Colonic mucosa (tissue), 4 donors: ENCODE data around the gene SMIM8. TPM values are rescaled to one million over a fixed set of nuclear protein-coding genes. Genes with fewer than 3 reads are reported as not detected.

Source experiments
- DNase-seq: peaks from one replicate; pipeline ENCODE4 v3.0.0-alpha.2; 2020
- H3K27ac ChIP-seq: fragments of 200-600 bp; one replicate; pipeline ENCODE4 v1.8.0; 2021
- H3K27me3 ChIP-seq: fragments of 200-600 bp; one replicate; pipeline ENCODE4 v1.8.0; 2021
- H3K36me3 ChIP-seq: fragments of 200-600 bp; one replicate; pipeline ENCODE4 v1.8.0; 2021
- H3K4me1 ChIP-seq: fragments of 200-600 bp; one replicate; pipeline ENCODE4 v1.8.0; 2021; ENCODE audit warnings: mild to moderate bottlenecking
- H3K4me3 ChIP-seq: fragments of 200-600 bp; one replicate; pipeline ENCODE4 v1.8.0; 2021
- H3K9ac ChIP-seq, 2 donors: one replicate each; pipeline ENCODE4 v1.7.0; 2013; ENCODE audit warnings: control low read depth in 2 of 2, low read depth in 2 of 2, low read length in 2 of 2
- H3K9me3 ChIP-seq: fragments of 200-600 bp; one replicate; pipeline ENCODE4 v1.8.0; 2021
- intact Hi-C: fragments of 100-400 bp; cut with DNase I; formaldehyde crosslinking; loops from one replicate; pipeline ENCODE4 v1.14.1; 2022
- total RNA-seq, 2 donors: library from RNA; stranded (reverse); fragmentation: NEBNext Ultra II Directional in 1 of 2; extraction: Animal tissue kit (Norgen Biotek cat#: 25700) in 1 of 2; gene quantifications; one replicate each; pipeline ENCODE4 v1.2.1, GENCODE V29; 2021
- TF ChIP-seq, protein P1 (sequence below): fragments of 200-600 bp; IDR thresholded peaks from one replicate; pipeline ENCODE4 v1.8.0; 2022; ENCODE audit warnings: antibody characterized with exemption, mild to moderate bottlenecking
- donor health status: healthy.
- donor health status: DM: no; HTN: no; CAD: no.
- donor health status: DM: no; HTN: no; CAD: no.

The SMIM8 gene
- total RNA-seq, 2 donors from 2014 or later, result 8.9 to 9.4 TPM

DNA sequence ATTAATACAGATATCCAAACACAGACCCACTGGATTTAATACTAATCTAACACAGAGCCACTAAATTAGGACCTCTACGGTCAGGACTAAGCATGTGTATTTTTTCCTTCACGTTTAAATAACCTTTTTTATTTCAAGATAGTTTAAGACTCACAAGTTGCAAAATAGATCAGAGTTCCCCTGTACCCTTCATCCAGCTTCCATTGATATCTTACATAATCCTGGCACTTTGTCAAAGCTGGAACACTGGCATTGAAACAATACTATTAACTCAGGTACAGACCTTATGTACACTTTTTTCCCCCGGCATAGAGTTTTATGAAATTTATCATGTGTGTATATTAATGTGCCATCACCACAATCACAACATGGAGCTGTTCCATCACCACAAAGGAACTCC, 24.3 kb downstream of the SMIM8 start:
- DNase-seq, result no peak
- no peaks in the 10 kb centered on the region for H3K4me1 ChIP-seq
- H3K9ac ChIP-seq, result no peak overlapping the region
- H3K9me3 ChIP-seq, result no peaks in the 10 kb centered on the region
- no peak overlapping the region for H3K4me3 ChIP-seq
- intact Hi-C loops, result no loop called here
- no peaks in the 10 kb centered on the region for H3K27me3 ChIP-seq
- no peak overlapping the region for H3K27ac ChIP-seq
- TF ChIP-seq, protein P1, sequence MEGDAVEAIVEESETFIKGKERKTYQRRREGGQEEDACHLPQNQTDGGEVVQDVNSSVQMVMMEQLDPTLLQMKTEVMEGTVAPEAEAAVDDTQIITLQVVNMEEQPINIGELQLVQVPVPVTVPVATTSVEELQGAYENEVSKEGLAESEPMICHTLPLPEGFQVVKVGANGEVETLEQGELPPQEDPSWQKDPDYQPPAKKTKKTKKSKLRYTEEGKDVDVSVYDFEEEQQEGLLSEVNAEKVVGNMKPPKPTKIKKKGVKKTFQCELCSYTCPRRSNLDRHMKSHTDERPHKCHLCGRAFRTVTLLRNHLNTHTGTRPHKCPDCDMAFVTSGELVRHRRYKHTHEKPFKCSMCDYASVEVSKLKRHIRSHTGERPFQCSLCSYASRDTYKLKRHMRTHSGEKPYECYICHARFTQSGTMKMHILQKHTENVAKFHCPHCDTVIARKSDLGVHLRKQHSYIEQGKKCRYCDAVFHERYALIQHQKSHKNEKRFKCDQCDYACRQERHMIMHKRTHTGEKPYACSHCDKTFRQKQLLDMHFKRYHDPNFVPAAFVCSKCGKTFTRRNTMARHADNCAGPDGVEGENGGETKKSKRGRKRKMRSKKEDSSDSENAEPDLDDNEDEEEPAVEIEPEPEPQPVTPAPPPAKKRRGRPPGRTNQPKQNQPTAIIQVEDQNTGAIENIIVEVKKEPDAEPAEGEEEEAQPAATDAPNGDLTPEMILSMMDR, result no peak
- no peaks in the 10 kb centered on the region for H3K36me3 ChIP-seq

DNA sequence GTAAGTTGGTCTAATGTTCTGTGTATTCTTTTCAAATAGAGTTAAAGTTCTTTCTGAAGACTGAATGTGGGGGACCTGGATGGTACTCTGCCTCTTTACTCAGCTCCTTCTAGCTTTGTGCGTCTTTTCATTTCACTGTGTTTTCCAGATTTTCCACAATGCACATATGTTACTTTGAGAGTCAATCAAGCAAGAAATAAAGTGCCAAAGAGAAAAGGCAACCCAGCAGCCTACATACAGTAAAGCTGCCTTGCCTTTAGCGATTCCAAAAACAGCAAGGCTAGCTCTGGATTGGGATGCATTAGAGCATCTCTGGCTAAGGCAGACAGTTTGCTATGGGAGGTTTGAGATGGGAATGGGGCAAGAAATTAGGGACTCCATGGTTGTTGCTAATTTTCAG, 27.5 kb downstream of the SMIM8 start:
- H3K27me3 ChIP-seq, result no peaks in the 10 kb centered on the region
- no peaks in the 10 kb centered on the region for H3K4me1 ChIP-seq
- H3K9me3 ChIP-seq, result no peaks in the 10 kb centered on the region
- H3K27ac ChIP-seq, result no peak overlapping the region
- no peaks in the 10 kb centered on the region for H3K36me3 ChIP-seq
- TF ChIP-seq, protein P1, result no peak
- intact Hi-C loops, result no loop called here
- no peak overlapping the region for H3K9ac ChIP-seq
- no peak for DNase-seq
- no peak overlapping the region for H3K4me3 ChIP-seq

DNA sequence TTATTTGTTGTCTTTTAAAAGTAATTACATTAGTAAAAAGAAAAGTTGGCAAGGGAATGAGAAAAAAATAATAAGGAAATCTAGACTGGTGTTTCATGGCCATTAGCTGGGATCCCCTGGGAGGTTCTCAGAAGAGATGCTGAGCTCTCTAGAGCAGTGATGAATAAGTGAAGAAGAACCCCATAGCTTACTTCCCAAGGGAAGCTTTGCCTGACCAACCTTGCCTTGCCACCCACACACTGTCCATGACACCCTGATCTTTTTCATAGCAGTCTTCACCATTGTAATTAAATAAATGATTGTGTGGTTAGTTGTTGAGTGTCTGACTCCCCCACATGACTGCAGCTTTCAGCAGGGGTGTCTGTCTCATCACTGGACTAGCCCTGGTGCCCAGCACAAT, 28.1 kb downstream of the SMIM8 start:
- no peaks in the 10 kb centered on the region for H3K36me3 ChIP-seq
- H3K4me3 ChIP-seq, result no peak overlapping the region
- H3K9me3 ChIP-seq, result no peaks in the 10 kb centered on the region
- no peak overlapping the region for H3K9ac ChIP-seq
- H3K27ac ChIP-seq, result no peak overlapping the region
- H3K27me3 ChIP-seq, result no peaks in the 10 kb centered on the region
- TF ChIP-seq, protein P1, result no peak
- intact Hi-C loops, result no loop called here
- no peak for DNase-seq
- H3K4me1 ChIP-seq, result no peaks in the 10 kb centered on the region

DNA sequence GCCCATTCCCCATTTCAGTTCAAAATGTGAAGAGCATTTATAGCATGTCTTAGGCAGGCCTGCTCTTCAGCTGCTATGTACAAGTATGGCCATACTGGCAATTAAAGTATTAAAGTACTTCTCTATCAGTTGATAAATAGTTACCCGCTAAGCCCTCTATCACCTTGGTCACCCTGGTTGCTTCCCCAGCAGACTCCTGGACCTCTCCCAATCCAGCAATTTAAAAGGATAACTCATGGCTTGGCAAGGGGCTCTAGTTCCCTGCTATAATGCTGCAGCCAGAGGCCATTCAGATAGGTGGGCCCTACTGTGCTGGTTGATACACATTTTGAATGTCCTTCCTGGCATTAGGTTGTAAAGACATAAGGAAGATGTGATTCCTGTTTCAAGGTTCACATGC, 29.2 kb downstream of the SMIM8 start:
- Histone ChIP-seq H3K27me3 (no peaks in the 10 kb centered on the region), H3K27ac (no peak overlapping the region), H3K4me3 (no peak overlapping the region), H3K36me3 (no peaks in the 10 kb centered on the region), H3K4me1 (no peaks in the 10 kb centered on the region), H3K9ac (no peak overlapping the region), H3K9me3 (no peaks in the 10 kb centered on the region)
- intact Hi-C loops, result no loop called here
- DNase-seq, result no peak
- TF ChIP-seq, protein P1, result no peak

DNA sequence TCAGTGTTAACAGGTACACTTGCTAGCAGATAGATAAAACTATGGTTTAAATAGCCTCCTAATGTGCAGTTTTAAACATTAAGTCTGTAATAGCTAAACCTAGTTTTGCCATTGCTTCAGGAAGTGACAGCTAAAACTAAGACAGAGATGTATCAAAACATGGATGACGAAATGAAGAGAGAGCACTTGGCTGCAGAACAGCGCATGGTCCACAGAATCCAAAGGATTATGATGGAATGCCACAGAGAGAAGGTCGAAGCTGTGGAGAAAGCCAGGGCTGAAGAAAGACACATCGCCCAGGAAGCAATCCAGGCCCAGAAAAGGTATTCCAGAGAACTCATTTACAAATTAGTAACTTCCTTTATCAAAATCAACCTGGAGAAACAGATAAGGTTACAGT, 33.8 kb downstream of the SMIM8 start:
- Histone ChIP-seq H3K27ac (no peak overlapping the region), H3K27me3 (no peaks in the 10 kb centered on the region), H3K36me3 (no peaks in the 10 kb centered on the region), H3K4me3 (no peak overlapping the region), H3K9me3 (no peaks in the 10 kb centered on the region), H3K4me1 (no peaks in the 10 kb centered on the region), H3K9ac (no peak overlapping the region)
- intact Hi-C loops, result no loop called here
- TF ChIP-seq, protein P1, result no peak
- no peak for DNase-seq
